Measurements from ENCODE around the gene OR4C3.
"Not testable (repeated sequence)": the region's sequence is repeated elsewhere in the genome, so short reads cannot be mapped to it uniquely, and the experiment has no call there.

Gene OR4C3

GRCh38 chr11:48324620-48325019 lies at the start of gene OR4C3:
Gene OR4C3, plus strand, starts transcription at chr11:48324920. Its CDS starts 102 bp downstream, at chr11:48325022.
- DNase-seq = not testable (repeated sequence)

GRCh38 chr11:48305923-48306322 lies 18.8 kb upstream of the OR4C3 start, which contains the start of gene OR4S1:
Gene OR4S1, plus strand, starts transcription at chr11:48306223. Its CDS starts 0 bp downstream, at chr11:48306223.
- DNase-seq = no peak

GRCh38 chr11:48307760-48308386 lies 16.8 kb upstream of the OR4C3 start:
- no peak for DNase-seq

GRCh38 chr11:48313590-48313989 lies 11.1 kb upstream of the OR4C3 start:
- DNase-seq = not testable (repeated sequence)

GRCh38 chr11:48319813-48320212 lies 4.9 kb upstream of the OR4C3 start:
- not testable (repeated sequence) for DNase-seq

GRCh38 chr11:48341466-48341865 lies 16.7 kb downstream of the OR4C3 start:
- no peak for DNase-seq

- not testable (repeated sequence) for DNase-seq
Observed at GRCh38 chr11:48342505-48342904, 17.8 kb downstream of the OR4C3 start.

- DNase-seq = not testable (repeated sequence)
Observed at GRCh38 chr11:48346286-48346685, 21.6 kb downstream of the OR4C3 start.

GRCh38 chr11:48354013-48354412 lies 29.3 kb downstream of the OR4C3 start:
- no peak for DNase-seq

GRCh38 chr11:48354677-48355076 lies 30.0 kb downstream of the OR4C3 start:
- no peak for DNase-seq

- DNase-seq = not testable (repeated sequence)
Observed at GRCh38 chr11:48361289-48361688, 36.6 kb downstream of the OR4C3 start.

GRCh38 chr11:48366365-48366764 lies 41.6 kb downstream of the OR4C3 start, which contains the start of gene OR4C5:
Gene OR4C5, minus strand, starts transcription at chr11:48366465. Its CDS starts 0 bp downstream, at chr11:48366465.
- DNase-seq = no peak
